TTC549 (cell line): ENCODE data around the gene FARP1.

Source experiments
- FAIRE-seq: peaks from 2 replicates; lab custom pipeline; 2012; peaks lifted over from hg19 to GRCh38; lab: Jason Lieb, UNC

Gene FARP1

DNA sequence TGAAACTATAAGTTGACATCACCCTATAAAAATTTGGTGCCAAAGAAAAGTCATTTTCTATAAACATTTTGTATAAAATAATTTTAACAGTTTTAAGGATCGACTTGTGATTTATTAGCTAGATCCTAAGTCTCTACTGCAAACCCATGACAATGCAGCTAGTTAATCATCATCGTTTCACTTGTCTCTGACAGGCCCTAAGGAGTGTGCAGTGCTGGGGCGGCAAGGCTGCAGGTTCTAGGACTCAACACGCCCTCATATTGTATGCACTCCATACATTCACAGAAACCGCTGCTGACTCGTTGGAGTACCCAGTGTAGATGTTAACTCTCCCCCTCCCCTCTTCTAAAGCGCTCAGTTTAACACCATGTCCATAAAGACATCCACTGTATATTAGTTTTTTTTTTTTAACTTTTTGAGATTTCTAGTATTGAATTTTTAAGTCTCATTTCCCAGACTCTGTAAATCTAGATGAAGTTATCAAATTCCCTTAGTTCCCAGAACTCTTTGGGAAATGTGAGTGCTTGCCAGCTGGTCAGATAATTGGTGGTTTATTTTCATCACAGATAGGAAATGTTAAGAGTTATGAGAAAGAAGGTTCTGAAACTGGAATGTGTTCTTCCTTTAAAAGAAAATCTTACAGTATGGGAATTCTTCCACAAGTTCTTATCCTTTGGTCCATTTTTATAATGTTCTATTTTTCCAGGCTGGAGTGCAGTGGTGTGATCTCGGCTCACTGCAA is 197.0 kb downstream of the FARP1 start:
- no peak for FAIRE-seq

DNA sequence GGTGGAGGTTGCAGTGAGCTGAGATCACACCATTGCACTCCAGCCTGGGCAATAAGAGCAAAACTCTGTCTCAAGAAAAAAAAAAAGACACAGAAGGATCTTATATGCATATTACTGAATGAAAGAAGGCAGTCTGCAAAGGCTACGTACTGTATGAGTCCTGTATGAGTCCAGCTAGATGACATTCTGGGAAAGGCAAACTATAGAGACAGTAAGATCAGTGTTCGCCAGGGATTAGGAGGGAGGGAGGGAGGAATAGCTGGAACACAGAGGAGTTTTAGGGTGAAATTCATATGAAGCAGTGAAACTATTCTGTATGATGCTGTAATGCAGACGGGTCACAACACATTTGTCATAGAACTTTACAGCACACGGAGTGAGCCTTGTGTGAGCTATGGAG is 200.1 kb downstream of the FARP1 start:
- no peak for FAIRE-seq

DNA sequence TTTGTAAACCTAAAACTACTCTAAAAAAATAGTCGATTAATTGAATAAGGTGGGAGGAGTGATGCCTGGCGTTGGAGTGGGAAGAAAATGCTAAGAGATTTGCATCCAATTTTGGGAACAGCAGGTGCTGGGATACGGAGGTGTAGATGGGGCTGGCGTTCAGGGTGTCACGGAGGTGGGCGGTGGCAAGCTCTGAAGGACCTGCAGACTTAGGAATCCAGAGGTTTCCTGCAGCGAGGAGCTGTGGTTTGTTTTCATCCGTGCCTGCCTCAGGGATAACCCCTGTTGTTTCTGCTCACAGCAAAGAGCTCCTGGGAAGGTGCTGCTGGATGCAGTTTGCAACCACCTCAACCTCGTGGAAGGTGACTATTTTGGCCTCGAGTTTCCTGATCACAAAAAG is 200.6 kb downstream of the FARP1 start:
- FAIRE-seq, result no peak

DNA sequence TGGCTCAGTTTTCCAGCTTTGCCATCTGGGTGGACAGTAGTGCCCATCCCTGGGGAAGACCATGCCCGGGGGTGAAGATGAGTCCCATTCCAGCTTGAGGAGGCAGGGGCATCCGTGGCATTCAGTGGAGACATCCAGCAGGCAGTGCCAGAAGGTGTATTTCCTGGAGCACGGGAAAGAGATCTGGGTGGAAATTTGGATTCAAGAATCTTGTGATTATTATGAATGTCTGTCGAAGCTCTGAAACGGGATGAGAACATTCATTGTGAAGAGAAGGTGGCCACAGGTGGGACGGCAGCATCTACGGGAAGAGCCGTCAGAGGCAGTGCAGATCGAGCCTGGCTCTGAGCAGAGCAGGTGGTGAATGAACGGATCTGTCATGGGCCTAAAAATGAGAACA is 201.5 kb downstream of the FARP1 start:
- FAIRE-seq, result no peak

DNA sequence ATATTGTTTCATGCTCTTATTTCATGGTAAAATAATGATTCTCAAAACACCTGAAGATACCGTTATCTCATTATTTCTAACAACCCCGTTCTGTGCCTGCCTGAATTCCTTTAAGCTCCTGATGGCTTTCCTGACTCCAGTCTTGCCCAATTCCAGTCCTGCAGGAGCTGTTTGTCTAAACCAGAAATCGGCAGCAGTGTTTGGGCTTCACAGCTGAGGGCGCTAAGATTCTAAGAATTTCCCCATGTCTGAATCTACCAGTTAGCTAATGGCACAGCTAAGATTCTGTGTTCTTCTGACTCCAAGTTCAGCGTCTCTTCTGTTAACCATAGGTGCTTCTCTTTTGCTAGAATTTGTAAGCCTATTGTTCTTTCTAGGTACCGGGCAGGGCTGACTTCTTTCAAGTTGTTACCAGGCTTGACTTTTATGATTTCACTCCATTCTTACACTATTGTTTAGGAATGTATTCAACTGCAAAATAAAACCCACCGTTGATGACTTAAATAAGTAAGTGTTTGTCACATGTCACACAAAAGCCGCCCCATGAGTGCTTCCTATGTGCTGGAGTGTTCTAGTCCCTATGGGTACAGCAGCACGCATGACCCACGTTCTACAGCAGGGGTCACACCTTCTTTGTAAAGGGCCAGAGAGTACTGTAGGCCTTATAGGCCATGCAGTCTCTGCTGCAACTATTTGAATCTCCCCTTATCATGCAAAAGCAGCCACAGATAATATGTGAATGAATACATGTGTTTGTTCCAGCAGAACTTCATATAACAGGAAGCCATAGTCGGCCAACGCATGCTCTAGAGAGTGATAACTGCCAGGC is 202.4 kb downstream of the FARP1 start:
- FAIRE-seq, result no peak

DNA sequence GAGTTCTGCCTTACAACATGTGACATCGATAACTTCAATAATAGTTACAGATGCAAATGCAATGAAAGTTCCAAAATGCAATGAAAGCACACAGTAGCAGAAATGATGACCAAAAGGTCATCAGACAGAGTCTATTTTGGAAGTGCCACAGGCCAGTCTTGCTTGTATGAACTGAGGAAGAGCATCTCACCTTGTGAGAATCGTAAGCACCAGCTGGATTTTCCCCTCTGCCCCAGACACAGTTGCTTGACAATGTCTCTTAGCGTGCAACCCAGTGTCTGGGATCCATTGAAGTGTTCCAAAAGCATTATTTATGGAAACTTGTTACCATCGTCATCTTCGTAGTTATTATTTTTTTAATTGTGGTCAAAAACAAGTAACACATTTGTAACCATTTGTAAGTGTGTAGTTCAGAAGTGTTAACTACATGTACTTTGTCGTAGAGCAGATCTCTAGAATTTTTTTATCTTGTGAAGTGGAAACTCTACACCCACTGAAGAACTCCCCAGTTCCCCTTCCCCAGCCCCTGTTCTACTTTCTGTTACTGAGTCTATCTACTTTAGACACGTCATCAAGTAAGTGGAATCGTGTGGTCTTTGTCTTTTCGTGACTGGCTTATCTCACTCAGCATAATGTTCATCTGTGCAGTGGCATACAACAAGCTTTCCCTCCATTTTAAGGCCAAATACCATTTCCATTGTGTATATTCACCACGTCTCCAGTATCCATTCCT is 204.2 kb downstream of the FARP1 start:
- FAIRE-seq, result no peak

DNA sequence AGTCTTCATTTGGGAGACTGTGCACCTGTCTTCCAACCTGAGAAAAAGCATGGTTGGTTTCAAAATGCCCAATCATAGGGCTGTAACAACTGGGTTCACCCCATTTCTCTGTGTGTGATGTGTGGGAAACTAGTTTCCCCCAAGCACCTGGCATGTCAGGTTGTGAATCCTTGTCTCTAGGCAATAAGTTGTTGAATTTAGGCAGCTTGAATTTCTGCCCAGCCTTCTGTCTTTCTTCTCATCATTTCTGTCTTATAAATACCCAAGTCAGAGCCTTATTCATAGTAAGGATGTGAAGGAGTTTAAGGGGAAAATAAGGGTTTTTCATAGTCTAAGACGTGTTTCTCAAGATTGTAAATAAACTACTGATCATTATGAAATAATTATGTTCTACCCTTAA is 204.9 kb downstream of the FARP1 start:
- no peak for FAIRE-seq

DNA sequence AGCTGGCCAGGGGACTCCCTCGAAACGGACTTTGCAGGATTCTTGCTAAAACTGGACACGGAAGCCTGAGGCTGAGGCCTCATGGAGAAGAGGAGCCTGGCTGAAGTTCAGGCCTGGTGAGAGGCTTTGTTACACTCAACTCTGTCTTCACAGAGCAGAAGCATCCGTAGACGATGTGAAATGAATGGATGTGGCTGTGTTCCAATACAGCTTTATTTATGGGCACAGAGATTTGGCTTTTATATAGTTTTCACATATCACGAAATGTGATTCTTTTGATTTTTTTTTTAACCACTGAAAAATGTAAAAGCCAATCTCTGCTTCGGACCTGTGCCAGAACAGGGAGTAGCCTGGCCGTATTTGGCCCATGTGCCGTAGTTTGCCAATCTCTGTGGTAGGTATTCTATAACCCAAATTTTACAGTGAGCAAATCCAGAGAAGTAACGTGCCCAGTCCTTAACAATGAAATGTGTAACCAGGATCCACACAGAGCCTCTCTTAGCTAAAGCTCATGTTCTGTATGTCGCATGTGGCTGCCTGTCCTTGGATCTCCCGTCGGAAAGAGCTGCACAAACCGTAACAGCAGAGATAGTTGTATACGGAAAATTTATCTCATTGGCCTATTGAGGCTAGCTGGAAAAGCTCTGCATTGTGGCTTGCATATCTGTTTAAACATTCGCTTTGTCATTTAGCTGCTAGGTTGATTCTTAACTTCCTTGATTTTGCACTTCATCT is 205.7 kb downstream of the FARP1 start:
- no peak for FAIRE-seq

DNA sequence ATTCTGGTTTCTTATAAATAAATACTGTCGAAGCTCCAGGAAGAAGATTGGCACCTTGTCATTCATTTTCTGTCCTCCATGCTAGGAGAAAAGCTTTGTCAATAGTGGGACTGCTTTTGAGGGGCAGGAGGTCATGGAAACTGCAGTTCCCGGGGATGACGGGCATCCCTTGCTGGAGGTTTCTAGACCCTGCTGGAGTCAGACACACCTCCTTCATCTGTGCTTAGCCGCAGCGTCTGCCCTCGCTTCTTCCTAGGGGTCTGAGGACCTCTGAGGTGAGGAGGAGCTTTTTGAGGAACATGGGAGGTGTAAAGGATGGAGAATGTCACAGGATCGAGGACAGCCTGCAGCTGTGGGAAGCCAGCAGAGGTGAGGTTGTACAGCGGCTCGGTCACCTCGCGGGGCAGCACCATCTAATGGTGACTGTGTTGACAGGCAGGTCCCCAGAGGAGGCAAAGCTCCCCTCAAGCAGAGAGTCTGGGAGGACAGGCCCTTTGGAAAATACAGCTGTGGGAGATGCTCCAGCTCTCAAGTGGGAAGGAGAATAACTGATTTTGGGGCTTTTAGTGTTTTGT is 206.9 kb downstream of the FARP1 start:
- no peak for FAIRE-seq

DNA sequence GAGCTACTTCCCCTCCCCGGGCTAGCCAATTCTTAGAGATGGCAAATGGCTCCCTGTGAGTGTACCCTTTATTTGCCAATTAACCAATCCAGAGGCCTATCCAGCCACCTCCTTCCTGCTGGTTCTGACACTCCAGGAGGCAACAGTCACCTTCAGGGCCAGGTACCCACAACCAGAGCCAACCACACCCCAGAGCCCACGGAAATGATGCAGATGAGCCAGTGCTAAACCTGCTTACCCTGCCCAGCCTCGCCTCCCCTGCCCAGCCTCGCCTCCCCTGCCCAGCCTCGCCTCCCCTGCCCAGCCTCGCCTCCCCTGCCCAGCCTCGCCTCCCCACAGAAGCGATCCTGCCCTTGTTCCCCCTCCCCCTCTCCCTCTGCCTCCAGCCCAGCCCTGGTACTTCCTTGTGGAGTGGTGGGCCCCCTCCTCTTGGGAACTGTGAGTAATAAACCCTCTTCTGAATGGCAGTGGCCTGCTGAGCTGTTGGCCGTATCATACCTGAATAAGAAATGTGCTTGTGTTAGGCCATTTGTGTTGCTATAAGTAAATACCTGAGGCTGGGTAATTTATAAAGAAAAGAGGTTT is 207.9 kb downstream of the FARP1 start:
- no peak for FAIRE-seq

DNA sequence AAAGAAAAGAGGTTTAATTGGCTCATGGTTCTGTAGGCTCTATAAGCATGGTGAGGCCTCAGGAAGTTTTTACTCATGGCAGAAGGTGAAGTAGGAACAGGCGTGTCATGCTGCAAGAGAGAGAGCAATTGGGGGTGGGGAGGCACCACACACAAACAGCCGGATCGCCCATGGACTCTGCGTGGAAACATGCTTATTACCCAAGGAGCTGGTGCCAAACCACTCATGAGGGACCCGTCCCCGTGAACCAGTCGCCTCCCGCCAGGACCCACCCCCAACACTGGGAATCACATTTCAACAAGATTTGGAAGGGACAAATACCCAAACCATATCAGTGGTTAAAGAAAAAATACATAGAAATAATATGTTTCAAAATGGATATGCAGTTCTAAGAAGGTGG is 208.7 kb downstream of the FARP1 start:
- no peak for FAIRE-seq

DNA sequence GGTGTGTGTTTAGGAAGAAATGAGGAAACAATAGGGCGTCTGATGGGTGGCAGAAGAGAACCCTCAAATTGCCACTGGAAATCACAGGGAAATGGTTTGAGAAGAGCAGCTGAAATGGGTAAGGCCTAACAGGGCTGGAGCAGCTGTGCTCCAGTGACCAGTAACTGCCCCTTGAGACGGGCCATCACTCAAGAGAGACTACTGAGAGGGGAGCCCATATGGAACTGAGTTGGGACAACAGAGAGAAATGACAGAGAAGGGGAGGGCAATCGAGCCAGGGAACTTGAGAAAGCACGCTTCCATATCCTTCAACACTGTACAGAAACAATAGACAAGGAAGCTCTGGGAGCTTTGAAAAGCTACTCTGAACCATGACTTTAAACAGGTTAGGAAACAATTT is 209.3 kb downstream of the FARP1 start:
- FAIRE-seq, result no peak

DNA sequence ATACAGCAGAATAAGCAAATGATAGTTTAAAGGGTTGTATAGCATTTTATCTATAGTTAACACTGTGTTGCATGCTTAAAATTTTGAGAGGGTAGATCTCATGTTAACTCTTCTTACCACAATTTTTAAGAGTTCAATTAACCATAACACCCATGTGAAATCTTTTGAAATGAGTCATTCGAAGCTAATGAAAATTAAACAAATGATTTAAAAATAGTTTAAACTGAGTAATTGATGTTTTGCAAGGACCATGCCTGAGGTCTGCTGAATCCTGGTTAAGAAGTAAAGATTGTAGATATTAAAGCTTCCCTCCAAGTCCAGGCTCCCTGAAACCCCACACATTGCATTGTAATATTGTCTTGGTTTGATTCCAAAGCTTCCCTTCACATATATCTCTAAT is 210.9 kb downstream of the FARP1 start:
- FAIRE-seq, result no peak

DNA sequence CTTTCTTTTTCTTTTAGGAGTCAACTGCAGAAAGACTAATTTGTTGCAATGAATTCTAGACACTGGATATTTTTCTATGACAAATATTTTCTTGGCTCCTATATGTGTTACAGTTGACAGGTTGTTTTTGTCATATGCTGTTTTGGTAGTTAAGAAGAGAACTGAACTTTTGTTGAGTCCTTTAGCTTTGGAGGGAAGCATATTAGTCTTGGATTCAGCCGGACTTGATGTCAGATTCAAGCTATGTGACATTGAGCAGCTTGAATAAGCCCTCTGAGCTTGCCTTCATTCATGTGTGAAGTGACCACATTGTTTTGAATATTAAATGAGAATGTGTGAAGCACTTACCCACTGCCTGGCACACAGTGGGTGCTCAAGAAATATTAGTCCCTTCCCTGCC is 216.0 kb downstream of the FARP1 start:
- FAIRE-seq, result no peak

DNA sequence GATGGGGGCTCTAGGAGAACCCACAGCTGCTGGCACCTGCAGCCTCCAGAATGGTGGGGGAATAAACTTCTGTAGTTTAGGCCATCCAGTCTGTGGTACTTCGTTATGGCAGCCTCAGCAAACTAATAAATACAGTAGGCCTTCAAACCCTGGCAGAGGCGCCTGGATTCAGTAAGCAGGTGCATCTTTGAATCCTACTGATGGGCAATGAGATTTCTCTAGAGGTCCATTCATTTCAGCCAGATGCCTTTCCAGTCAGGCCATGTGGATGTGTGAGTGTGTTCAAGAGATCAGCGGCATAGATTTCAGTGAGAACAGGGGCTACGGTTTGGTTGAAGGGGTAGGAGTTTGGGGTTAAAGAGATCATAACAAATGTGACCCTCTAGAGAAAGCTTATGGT is 217.7 kb downstream of the FARP1 start:
- FAIRE-seq, result no peak

DNA sequence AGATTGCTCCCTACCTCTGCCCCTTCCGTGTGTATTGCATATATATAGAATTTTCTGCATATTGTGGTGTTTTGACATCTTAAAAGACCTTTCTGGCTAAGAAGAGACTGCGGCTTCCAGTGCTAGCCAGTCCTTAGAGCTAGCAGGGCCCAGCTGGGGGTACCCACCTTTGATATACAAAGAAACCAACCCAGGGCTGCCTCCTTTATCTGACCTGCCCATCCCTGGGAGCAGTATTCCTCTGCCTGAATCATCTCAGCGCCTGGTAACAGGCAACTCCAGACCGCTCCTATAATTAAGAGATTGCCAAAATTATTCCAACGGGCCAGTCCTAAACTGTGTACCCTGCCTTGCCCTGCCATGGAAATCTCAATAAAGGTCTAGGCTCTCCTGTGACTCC is 220.4 kb downstream of the FARP1 start:
- FAIRE-seq, result no peak

DNA sequence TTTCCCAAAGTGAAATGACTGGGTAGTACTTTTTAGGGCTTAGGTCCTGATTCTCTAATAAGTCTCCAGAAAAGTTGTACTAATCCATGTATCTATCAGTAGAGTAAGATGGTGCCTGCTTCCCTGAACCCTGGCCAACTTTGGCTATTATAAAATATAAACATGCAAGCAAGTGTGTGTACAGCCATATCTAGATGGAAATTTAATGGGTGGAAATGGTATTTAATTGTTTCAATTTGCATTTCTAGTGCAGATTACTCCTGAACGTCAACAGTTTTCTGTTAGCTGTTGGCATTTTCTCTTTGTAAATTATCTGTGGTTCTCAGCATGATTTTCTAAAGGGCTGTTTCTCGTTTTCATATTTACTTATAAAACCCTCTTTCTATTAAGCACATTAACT is 221.3 kb downstream of the FARP1 start:
- FAIRE-seq, result no peak

DNA sequence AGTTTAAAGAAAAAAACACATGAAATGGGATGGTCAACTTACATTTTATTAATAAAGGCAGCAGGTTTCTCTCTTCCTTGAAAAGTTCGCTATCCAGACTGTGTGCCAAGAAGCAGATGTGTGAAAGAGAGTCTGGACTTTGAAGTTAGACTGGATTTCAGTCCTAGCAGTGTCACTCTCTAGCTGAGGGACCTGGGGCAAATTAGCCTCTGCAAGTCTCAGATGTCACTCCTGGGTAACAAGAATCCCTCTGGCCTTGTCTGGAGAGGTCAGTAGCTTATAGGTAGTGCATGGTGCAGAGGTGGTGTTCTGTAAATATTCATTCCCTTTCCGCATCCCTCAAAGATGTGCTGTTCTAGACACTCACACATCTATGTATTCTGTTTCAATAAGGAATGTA is 221.8 kb downstream of the FARP1 start:
- FAIRE-seq, result no peak

DNA sequence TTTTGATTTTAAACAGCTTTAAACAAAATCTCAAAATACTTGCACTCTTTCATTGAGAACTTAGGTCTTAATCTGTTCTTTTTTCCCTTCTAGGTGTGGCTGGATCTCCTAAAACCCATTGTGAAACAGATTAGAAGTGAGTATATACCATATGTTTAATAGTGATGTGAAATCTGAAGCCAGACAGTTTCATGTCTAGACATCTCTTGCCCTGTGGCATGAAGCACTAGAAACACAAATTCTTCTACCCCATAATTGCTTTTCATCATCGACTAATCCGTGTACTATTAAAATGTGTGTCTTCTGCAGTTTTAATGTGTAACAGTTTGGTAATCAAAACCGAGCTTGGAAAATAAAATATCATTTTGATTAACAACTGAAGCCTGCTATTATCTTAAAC is 222.4 kb downstream of the FARP1 start:
- FAIRE-seq, result no peak

DNA sequence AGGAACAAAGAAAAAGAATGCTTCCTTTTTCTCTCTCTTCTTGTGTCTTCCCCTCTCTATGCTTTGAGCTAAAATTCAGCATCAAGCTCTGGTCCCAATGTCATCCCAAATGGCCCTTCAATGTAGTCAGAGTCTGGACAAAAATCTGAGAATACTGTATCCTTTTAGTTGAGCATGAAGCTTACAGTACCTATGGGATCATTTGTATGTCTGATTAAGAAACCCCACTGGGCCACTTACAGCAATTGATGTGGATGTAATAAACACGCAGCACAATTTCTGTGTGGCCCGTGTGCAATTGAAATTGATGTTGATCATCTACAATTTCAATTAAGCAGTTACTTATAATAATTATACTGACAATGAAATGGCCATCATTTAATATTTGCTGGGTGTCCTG is 223.1 kb downstream of the FARP1 start:
- FAIRE-seq, result no peak

DNA sequence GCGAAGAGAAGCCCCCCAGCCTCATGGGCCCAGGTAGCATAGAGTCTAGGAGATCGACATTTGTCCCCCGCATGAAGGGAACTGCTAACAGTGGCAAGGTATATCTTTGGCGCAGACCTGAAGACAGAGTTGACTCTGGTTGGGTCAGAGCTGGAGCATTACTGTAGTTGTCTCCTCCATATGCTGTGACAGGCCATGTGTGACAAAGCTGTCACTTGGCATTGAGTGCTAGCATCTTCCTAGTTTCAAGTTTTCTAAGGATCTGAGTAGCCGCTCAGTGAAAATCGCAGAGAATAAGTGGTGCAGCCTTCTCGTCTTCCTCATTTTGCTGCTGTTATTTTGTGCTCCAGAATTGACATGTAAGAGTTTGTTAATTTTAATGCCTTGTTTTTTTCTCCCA is 223.5 kb downstream of the FARP1 start:
- FAIRE-seq, result no peak

DNA sequence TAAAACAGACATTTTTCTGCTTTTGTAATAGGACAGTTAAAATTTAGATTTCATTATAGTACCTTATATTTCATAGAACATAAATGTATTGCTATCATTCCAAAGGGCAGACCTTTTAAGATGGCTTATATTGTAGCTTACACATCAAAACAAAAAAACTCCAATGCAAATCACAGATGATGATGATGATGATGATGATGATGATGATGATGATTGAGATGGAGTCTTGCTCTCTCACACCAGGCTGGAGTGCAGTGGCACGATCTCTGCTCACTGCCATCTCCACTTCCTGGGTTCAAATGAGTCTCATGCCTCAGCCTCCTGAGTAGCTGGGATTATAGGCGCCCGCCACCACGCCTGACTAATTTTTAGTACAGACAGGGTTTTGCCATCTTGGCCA is 224.1 kb downstream of the FARP1 start:
- no peak for FAIRE-seq
